Measurements from ENCODE around the gene TBX15.

DNA sequence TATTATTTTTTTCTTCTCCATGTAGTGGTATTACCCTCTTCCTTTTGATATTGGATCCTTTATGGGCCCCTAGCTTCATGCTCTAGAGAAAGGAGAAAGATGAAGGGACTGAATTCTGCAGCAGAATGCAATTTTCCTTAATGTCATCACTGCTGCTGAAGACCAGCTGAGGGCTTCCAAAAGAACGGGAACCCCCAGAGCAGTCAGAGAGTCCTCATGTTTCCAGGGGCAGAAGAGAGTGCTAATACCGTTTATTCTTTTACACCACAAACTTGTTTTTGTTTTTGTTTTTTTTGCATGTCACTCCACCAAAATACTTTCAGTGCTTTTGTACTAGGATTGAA is 21.1 kb upstream of the TBX15 start:
- TF ChIP-seq, protein P1, sequence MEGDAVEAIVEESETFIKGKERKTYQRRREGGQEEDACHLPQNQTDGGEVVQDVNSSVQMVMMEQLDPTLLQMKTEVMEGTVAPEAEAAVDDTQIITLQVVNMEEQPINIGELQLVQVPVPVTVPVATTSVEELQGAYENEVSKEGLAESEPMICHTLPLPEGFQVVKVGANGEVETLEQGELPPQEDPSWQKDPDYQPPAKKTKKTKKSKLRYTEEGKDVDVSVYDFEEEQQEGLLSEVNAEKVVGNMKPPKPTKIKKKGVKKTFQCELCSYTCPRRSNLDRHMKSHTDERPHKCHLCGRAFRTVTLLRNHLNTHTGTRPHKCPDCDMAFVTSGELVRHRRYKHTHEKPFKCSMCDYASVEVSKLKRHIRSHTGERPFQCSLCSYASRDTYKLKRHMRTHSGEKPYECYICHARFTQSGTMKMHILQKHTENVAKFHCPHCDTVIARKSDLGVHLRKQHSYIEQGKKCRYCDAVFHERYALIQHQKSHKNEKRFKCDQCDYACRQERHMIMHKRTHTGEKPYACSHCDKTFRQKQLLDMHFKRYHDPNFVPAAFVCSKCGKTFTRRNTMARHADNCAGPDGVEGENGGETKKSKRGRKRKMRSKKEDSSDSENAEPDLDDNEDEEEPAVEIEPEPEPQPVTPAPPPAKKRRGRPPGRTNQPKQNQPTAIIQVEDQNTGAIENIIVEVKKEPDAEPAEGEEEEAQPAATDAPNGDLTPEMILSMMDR (conservative IDR thresholded peaks at IDR 0.05; ENCODE audit: low read depth, low read length) = no peak
- no peak for TF ChIP-seq EZH2 (IDR thresholded peaks at IDR 0.05; ENCODE audit: borderline replicate concordance, low read depth, low read length, poor library complexity, severe bottlenecking)

Data from A673 (cell line).